ENCODE results near the gene PPP6R2.

DNA sequence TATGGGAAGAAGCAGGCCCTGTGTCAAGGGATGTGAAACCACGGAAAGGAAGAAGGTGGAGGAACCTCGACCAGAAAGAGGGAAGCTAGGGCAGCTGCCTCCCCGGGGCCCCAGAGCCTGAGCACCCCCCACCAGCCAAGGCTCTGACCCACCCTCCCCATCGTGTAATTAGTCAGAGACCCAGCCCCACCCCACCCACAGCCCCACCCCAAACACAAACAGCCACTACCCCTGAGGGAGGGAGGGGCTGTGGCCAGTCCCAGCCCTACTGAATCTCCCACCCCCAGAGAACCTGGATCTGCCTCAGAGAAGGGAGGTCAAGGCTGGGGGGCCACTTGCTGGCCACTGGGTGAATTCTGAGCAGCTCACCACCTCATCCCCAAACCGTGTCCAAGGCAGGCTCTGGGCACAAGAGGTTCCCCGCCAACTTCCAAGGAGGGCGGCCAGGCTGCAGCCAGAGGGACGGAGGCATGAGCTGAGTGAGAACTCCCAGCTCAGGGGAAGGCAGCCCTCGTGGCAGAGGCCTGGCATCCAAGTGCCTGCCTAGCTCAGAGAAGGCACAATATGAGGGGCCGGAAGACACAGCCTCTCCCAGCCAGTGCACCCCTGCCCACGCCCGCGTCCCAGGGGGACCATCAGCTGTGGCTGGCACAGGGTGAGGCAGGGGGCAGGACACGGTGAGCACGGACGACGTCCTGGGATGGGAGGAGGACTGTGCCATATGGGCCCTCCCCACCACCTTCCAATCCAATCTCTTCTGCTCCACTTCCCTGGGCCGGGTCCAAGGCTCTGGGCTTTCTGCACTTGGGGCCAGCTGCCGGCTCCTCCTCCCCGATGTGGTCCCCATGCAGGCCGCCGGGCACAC is 38.4 kb upstream of the PPP6R2 start:
- no peak for TF ChIP-seq ESRRA (CRISPR knock-in tag; IDR thresholded peaks at IDR 0.05; ENCODE audit: borderline replicate concordance)
- no peak for TF ChIP-seq JUN (CRISPR knock-in tag; IDR thresholded peaks at IDR 0.05)
- TF ChIP-seq, protein P1, sequence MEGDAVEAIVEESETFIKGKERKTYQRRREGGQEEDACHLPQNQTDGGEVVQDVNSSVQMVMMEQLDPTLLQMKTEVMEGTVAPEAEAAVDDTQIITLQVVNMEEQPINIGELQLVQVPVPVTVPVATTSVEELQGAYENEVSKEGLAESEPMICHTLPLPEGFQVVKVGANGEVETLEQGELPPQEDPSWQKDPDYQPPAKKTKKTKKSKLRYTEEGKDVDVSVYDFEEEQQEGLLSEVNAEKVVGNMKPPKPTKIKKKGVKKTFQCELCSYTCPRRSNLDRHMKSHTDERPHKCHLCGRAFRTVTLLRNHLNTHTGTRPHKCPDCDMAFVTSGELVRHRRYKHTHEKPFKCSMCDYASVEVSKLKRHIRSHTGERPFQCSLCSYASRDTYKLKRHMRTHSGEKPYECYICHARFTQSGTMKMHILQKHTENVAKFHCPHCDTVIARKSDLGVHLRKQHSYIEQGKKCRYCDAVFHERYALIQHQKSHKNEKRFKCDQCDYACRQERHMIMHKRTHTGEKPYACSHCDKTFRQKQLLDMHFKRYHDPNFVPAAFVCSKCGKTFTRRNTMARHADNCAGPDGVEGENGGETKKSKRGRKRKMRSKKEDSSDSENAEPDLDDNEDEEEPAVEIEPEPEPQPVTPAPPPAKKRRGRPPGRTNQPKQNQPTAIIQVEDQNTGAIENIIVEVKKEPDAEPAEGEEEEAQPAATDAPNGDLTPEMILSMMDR (IDR thresholded peaks at IDR 0.05) = no peak
- no peak for TF ChIP-seq GABPB1 (CRISPR knock-in tag; IDR thresholded peaks at IDR 0.05)
- no peak for TF ChIP-seq RELA (CRISPR knock-in tag; IDR thresholded peaks at IDR 0.05; ENCODE audit: borderline replicate concordance)
- TF ChIP-seq, protein P2, sequence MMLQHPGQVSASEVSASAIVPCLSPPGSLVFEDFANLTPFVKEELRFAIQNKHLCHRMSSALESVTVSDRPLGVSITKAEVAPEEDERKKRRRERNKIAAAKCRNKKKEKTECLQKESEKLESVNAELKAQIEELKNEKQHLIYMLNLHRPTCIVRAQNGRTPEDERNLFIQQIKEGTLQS (CRISPR knock-in tag; conservative IDR thresholded peaks at IDR 0.05) = no peak
- TF ChIP-seq, protein P3, sequence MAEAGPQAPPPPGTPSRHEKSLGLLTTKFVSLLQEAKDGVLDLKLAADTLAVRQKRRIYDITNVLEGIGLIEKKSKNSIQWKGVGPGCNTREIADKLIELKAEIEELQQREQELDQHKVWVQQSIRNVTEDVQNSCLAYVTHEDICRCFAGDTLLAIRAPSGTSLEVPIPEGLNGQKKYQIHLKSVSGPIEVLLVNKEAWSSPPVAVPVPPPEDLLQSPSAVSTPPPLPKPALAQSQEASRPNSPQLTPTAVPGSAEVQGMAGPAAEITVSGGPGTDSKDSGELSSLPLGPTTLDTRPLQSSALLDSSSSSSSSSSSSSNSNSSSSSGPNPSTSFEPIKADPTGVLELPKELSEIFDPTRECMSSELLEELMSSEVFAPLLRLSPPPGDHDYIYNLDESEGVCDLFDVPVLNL (CRISPR knock-in tag; IDR thresholded peaks at IDR 0.05; ENCODE audit: borderline replicate concordance, low read depth) = no peak
- no peak for TF ChIP-seq ZNF232 (CRISPR knock-in tag; IDR thresholded peaks at IDR 0.05)
- TF ChIP-seq, protein P4, sequence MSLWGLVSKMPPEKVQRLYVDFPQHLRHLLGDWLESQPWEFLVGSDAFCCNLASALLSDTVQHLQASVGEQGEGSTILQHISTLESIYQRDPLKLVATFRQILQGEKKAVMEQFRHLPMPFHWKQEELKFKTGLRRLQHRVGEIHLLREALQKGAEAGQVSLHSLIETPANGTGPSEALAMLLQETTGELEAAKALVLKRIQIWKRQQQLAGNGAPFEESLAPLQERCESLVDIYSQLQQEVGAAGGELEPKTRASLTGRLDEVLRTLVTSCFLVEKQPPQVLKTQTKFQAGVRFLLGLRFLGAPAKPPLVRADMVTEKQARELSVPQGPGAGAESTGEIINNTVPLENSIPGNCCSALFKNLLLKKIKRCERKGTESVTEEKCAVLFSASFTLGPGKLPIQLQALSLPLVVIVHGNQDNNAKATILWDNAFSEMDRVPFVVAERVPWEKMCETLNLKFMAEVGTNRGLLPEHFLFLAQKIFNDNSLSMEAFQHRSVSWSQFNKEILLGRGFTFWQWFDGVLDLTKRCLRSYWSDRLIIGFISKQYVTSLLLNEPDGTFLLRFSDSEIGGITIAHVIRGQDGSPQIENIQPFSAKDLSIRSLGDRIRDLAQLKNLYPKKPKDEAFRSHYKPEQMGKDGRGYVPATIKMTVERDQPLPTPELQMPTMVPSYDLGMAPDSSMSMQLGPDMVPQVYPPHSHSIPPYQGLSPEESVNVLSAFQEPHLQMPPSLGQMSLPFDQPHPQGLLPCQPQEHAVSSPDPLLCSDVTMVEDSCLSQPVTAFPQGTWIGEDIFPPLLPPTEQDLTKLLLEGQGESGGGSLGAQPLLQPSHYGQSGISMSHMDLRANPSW (CRISPR knock-in tag; conservative IDR thresholded peaks at IDR 0.05; ENCODE audit: low read depth) = no peak
- TF ChIP-seq, protein P5, sequence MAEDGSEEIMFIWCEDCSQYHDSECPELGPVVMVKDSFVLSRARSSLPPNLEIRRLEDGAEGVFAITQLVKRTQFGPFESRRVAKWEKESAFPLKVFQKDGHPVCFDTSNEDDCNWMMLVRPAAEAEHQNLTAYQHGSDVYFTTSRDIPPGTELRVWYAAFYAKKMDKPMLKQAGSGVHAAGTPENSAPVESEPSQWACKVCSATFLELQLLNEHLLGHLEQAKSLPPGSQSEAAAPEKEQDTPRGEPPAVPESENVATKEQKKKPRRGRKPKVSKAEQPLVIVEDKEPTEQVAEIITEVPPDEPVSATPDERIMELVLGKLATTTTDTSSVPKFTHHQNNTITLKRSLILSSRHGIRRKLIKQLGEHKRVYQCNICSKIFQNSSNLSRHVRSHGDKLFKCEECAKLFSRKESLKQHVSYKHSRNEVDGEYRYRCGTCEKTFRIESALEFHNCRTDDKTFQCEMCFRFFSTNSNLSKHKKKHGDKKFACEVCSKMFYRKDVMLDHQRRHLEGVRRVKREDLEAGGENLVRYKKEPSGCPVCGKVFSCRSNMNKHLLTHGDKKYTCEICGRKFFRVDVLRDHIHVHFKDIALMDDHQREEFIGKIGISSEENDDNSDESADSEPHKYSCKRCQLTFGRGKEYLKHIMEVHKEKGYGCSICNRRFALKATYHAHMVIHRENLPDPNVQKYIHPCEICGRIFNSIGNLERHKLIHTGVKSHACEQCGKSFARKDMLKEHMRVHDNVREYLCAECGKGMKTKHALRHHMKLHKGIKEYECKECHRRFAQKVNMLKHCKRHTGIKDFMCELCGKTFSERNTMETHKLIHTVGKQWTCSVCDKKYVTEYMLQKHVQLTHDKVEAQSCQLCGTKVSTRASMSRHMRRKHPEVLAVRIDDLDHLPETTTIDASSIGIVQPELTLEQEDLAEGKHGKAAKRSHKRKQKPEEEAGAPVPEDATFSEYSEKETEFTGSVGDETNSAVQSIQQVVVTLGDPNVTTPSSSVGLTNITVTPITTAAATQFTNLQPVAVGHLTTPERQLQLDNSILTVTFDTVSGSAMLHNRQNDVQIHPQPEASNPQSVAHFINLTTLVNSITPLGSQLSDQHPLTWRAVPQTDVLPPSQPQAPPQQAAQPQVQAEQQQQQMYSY (CRISPR knock-in tag; IDR thresholded peaks at IDR 0.05) = no peak
- TF ChIP-seq GRHL2 (CRISPR knock-in tag; IDR thresholded peaks at IDR 0.05; ENCODE audit: insufficient replicate concordance, severe bottlenecking) = no peak
- TF ChIP-seq, protein P6, sequence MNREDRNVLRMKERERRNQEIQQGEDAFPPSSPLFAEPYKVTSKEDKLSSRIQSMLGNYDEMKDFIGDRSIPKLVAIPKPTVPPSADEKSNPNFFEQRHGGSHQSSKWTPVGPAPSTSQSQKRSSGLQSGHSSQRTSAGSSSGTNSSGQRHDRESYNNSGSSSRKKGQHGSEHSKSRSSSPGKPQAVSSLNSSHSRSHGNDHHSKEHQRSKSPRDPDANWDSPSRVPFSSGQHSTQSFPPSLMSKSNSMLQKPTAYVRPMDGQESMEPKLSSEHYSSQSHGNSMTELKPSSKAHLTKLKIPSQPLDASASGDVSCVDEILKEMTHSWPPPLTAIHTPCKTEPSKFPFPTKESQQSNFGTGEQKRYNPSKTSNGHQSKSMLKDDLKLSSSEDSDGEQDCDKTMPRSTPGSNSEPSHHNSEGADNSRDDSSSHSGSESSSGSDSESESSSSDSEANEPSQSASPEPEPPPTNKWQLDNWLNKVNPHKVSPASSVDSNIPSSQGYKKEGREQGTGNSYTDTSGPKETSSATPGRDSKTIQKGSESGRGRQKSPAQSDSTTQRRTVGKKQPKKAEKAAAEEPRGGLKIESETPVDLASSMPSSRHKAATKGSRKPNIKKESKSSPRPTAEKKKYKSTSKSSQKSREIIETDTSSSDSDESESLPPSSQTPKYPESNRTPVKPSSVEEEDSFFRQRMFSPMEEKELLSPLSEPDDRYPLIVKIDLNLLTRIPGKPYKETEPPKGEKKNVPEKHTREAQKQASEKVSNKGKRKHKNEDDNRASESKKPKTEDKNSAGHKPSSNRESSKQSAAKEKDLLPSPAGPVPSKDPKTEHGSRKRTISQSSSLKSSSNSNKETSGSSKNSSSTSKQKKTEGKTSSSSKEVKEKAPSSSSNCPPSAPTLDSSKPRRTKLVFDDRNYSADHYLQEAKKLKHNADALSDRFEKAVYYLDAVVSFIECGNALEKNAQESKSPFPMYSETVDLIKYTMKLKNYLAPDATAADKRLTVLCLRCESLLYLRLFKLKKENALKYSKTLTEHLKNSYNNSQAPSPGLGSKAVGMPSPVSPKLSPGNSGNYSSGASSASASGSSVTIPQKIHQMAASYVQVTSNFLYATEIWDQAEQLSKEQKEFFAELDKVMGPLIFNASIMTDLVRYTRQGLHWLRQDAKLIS (CRISPR knock-in tag; IDR thresholded peaks at IDR 0.05; ENCODE audit: borderline replicate concordance) = no peak
- TF ChIP-seq, protein P7, sequence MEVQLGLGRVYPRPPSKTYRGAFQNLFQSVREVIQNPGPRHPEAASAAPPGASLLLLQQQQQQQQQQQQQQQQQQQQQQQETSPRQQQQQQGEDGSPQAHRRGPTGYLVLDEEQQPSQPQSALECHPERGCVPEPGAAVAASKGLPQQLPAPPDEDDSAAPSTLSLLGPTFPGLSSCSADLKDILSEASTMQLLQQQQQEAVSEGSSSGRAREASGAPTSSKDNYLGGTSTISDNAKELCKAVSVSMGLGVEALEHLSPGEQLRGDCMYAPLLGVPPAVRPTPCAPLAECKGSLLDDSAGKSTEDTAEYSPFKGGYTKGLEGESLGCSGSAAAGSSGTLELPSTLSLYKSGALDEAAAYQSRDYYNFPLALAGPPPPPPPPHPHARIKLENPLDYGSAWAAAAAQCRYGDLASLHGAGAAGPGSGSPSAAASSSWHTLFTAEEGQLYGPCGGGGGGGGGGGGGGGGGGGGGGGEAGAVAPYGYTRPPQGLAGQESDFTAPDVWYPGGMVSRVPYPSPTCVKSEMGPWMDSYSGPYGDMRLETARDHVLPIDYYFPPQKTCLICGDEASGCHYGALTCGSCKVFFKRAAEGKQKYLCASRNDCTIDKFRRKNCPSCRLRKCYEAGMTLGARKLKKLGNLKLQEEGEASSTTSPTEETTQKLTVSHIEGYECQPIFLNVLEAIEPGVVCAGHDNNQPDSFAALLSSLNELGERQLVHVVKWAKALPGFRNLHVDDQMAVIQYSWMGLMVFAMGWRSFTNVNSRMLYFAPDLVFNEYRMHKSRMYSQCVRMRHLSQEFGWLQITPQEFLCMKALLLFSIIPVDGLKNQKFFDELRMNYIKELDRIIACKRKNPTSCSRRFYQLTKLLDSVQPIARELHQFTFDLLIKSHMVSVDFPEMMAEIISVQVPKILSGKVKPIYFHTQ (CRISPR knock-in tag; IDR thresholded peaks at IDR 0.05) = no peak
- TF ChIP-seq, protein P8, sequence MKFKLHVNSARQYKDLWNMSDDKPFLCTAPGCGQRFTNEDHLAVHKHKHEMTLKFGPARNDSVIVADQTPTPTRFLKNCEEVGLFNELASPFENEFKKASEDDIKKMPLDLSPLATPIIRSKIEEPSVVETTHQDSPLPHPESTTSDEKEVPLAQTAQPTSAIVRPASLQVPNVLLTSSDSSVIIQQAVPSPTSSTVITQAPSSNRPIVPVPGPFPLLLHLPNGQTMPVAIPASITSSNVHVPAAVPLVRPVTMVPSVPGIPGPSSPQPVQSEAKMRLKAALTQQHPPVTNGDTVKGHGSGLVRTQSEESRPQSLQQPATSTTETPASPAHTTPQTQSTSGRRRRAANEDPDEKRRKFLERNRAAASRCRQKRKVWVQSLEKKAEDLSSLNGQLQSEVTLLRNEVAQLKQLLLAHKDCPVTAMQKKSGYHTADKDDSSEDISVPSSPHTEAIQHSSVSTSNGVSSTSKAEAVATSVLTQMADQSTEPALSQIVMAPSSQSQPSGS (CRISPR knock-in tag; IDR thresholded peaks at IDR 0.05; ENCODE audit: borderline replicate concordance, low read depth) = no peak
